Measurements from ENCODE around the gene DYNLT4.

DNA sequence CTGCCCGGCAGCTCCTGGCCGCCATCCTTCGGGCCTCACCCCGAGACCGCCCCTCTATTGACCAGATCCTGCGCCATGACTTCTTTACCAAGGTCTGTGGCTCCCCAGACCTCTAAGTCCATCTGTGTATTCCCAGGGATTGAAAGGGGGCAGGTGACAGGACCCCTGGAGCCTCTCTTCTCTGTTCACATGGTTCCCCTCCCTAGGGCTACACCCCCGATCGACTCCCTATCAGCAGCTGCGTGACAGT is 4.2 kb downstream of the DYNLT4 start:
- TF ChIP-seq EZH2 (IDR thresholded peaks at IDR 0.05; ENCODE audit: borderline replicate concordance, low read depth, low read length, severe bottlenecking) (no peak), POLR2A (IDR thresholded peaks at IDR 0.05; ENCODE audit: low read depth, low read length) (no peak), POLR2AphosphoS5 (IDR thresholded peaks at IDR 0.05; ENCODE audit: insufficient read depth, low read depth, low read length) (no peak), FOS (IDR thresholded peaks at IDR 0.05; ENCODE audit: borderline replicate concordance, insufficient read depth, low read length) (no peak), MYC (IDR thresholded peaks at IDR 0.05; ENCODE audit: low read depth, low read length) (no peak)
- TF ChIP-seq, protein P1, sequence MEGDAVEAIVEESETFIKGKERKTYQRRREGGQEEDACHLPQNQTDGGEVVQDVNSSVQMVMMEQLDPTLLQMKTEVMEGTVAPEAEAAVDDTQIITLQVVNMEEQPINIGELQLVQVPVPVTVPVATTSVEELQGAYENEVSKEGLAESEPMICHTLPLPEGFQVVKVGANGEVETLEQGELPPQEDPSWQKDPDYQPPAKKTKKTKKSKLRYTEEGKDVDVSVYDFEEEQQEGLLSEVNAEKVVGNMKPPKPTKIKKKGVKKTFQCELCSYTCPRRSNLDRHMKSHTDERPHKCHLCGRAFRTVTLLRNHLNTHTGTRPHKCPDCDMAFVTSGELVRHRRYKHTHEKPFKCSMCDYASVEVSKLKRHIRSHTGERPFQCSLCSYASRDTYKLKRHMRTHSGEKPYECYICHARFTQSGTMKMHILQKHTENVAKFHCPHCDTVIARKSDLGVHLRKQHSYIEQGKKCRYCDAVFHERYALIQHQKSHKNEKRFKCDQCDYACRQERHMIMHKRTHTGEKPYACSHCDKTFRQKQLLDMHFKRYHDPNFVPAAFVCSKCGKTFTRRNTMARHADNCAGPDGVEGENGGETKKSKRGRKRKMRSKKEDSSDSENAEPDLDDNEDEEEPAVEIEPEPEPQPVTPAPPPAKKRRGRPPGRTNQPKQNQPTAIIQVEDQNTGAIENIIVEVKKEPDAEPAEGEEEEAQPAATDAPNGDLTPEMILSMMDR (IDR thresholded peaks at IDR 0.05; ENCODE audit: extremely low read depth in 1 of 2, insufficient read depth in 1 of 2, low read depth in 1 of 2, low read length in 2 of 2) = no peak
- TF ChIP-seq, protein P2, sequence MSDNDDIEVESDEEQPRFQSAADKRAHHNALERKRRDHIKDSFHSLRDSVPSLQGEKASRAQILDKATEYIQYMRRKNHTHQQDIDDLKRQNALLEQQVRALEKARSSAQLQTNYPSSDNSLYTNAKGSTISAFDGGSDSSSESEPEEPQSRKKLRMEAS (IDR thresholded peaks at IDR 0.05; ENCODE audit: insufficient read depth, insufficient read length) = no peak
